Omental fat pad (tissue), 4 donors: ENCODE measurements around the gene TMEM63C. TPM values are rescaled to one million over a fixed set of nuclear protein-coding genes. Genes with fewer than 3 reads are reported as not detected.

Experiments
- ATAC-seq: fragments of 150-250 bp; one replicate; pipeline ENCODE4 v1.9.1; 2016; ENCODE audit warnings: mild to moderate bottlenecking, moderate library complexity; ENCODE audit not compliant: low FRiP score
- DNase-seq: peaks from one replicate; pipeline ENCODE4 v3.0.0-alpha.2; 2019; ENCODE audit warnings: low spot score
- total RNA-seq, 4 donors: library from RNA; depleted of rRNA; stranded (reverse); fragments of >200 nt; gene quantifications; one replicate each; pipeline ENCODE4 v1.1.0, GENCODE V29; 2016
- TF ChIP-seq, protein P1 (sequence below), 3 donors: fragments of 450-650 bp; IDR thresholded peaks; one replicate each; pipeline ENCODE4 v1.5.1; 2016 to 2017; ENCODE audit warnings: antibody characterized with exemption in 3 of 3, mild to moderate bottlenecking in 3 of 3, moderate library complexity in 2 of 3

The TMEM63C gene
- total RNA-seq, 4 donors from 2014 or later, result 0.13 TPM; not detected in 3

- DNase-seq, result no peak
- no peak for ATAC-seq
- TF ChIP-seq, protein P1, sequence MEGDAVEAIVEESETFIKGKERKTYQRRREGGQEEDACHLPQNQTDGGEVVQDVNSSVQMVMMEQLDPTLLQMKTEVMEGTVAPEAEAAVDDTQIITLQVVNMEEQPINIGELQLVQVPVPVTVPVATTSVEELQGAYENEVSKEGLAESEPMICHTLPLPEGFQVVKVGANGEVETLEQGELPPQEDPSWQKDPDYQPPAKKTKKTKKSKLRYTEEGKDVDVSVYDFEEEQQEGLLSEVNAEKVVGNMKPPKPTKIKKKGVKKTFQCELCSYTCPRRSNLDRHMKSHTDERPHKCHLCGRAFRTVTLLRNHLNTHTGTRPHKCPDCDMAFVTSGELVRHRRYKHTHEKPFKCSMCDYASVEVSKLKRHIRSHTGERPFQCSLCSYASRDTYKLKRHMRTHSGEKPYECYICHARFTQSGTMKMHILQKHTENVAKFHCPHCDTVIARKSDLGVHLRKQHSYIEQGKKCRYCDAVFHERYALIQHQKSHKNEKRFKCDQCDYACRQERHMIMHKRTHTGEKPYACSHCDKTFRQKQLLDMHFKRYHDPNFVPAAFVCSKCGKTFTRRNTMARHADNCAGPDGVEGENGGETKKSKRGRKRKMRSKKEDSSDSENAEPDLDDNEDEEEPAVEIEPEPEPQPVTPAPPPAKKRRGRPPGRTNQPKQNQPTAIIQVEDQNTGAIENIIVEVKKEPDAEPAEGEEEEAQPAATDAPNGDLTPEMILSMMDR (IDR thresholded peaks at IDR 0.05), result no peak
Measured at GRCh38 chr14:77220246-77221017, 38.8 kb downstream of the TMEM63C start.

GRCh38 chr14:77221241-77221871 lies 39.8 kb downstream of the TMEM63C start:
- no peak for ATAC-seq
- TF ChIP-seq, protein P1 (IDR thresholded peaks at IDR 0.05), result no peak
- DNase-seq, result no peak

DNA sequence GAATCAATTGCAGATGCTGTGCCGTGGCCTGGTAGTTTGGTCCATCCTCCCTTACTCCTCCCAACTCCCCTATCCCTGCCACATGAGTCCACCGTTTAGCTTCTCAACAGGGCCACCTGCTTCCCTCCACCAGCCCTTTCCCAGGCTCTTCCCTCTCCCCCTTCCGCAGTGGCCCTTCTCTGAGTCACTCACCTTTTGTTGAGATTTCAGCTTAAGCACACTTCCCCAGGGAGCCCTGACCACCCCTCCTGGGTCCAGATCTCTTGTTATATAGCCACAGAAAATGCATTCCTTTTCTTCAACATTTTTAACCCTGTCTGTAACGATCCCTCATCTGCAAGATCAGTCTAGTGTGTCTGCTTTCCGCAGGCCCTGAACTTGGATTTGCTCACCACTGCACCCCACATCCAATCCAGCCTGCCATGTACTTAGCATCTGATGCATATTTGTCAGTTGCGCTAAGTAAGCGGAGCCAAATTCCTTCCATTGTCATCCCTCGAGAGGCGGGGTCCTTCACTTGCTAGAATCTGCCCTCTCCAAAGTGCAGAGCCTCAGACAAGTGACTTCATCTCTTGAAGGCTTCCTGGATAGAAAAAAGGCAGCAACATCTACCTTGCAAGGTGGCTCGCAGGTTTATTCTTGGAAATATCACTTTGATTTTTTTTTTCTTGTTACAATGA lies 41.1 kb downstream of the TMEM63C start:
- TF ChIP-seq, protein P1 (IDR thresholded peaks at IDR 0.05), result no peak
- ATAC-seq (no peak), DNase-seq (no peak)

DNA sequence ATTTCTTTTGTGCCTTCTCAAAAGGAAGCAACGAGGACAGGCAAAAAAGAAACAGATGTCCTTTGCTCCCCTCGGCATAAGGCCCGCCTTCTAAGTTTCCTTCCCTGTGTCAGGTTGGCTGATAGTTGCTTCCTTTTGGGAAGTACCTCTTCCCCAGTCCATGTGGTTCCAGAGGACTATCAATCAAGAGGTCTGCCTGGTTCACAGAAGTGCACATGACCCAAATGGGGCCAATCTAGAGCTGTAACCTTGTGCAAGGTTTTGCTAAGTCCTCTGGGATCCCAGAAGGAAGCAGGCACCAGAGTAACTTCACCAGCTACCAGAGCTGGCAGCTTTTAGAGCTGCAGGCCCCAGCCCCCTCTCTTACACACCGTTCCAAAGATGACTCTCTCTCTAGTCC lies 42.6 kb downstream of the TMEM63C start:
- ATAC-seq, result no peak

DNA sequence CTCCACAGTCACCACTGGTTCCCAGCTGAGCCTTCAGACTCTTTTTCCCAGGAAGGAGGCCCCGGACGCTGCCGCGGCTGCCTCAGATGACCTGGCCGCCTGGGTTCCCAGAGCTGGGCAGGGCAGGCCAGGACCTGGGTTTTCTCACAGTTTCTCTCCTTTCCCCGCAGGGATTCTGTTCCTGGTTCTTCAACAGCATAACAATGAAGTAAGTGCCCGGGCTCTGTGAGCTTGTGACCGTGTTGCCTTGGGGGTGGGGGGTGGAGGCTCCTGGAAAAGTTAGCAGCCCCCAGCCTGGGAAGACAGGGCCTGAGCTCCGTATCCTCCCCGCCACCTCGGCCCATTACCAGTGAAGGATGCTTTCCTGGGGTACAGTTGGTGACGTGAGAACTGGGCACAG lies 43.7 kb downstream of the TMEM63C start:
- ATAC-seq (no peak), DNase-seq (no peak)
- TF ChIP-seq, protein P1 (IDR thresholded peaks at IDR 0.05), result no peak

More for the DNA sequence above, 42.6 kb downstream of the TMEM63C start:
- TF ChIP-seq, protein P1 (IDR thresholded peaks at IDR 0.05), result no peak
- DNase-seq, result no peak

DNA sequence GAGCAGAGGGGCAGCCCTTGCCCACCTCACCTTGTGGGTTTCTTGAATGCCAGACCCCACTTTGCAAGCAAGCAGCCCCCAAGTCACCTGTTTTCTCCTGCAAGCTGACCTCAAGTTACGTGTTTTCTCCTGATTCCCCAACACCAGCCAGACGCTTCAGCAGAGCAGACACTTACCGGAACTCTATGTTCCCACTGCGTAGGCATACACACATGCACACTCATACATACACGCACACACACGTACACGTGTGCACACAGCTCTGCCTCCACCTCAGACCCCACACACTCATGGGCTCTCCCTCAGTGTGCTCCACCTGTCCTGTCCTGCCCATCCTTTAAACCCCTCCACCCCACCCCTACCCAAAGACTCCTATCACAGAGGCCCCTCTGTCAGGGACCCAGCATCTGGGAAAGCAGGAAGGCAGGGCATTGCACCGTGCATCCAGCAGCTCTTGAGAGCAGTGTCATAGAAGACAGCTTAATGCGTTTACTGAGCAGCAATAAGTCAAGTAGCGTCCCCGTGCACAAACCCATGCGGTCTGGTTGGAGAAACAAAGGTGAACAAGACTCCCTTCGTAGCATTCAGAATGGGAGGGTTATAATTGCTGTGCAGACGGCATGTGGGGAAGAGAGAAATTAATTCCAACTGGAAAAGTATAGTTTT lies 44.4 kb downstream of the TMEM63C start:
- ATAC-seq, result no peak
- TF ChIP-seq, protein P1 (IDR thresholded peaks at IDR 0.05), result no peak

More for the DNA sequence above, 44.4 kb downstream of the TMEM63C start:
- DNase-seq, result no peak
